A673 (cell line): Measurements from ENCODE around the gene EXOC2.

Experiments
- CTCF ChIP-seq: fragments of 300-800, 200-600 bp; sonication (generic); conservative IDR thresholded peaks from 2 replicates; pipeline ENCODE4 v1.5.1; 2017; ENCODE audit warnings: low read depth, mild to moderate bottlenecking, antibody characterized with exemption, low read length, moderate library complexity, mixed read lengths
- EZH2 ChIP-seq: fragments of 200-600 bp; sonication (generic); IDR thresholded peaks from 2 replicates; pipeline ENCODE4 v1.6.1; 2017; ENCODE audit warnings: borderline replicate concordance, low read depth, mild to moderate bottlenecking, mixed read lengths, antibody characterized with exemption, low read length; ENCODE audit not compliant: poor library complexity, severe bottlenecking

GRCh38 chr6:489762-490161 is 203.2 kb downstream of the EXOC2 start:
- TF ChIP-seq CTCF (no peak), EZH2 (no peak)
